Parathyroid adenoma (tissue), 2 donors: ENCODE measurements around the gene CHD9.

Experiments
- H2AFZ ChIP-seq: fragments of 300-600 bp; sonication (generic); one replicate; pipeline ENCODE4 v1.7.0; 2017; ENCODE audit warnings: antibody characterized with exemption, mild to moderate bottlenecking
- H3K27ac ChIP-seq: fragments of 300-600 bp; sonication (generic); one replicate; pipeline ENCODE4 v1.7.0; 2017
- H3K27me3 ChIP-seq: fragments of 300-600 bp; sonication (generic); one replicate; pipeline ENCODE4 v1.7.0; 2017; ENCODE audit warnings: low read length; ENCODE audit not compliant: control insufficient read depth, insufficient read depth
- H3K36me3 ChIP-seq: fragments of 300-600 bp; sonication (generic); one replicate; pipeline ENCODE4 v1.7.0; 2017; ENCODE audit warnings: low read length; ENCODE audit not compliant: control insufficient read depth, insufficient read depth
- H3K4me1 ChIP-seq: fragments of 300-600 bp; sonication (generic); one replicate; pipeline ENCODE4 v1.7.0; 2017; ENCODE audit warnings: control low read depth
- H3K4me2 ChIP-seq: fragments of 300-600 bp; sonication (generic); one replicate; pipeline ENCODE4 v1.7.0; 2017; ENCODE audit warnings: low read length
- H3K4me3 ChIP-seq: fragments of 300-600 bp; sonication (generic); one replicate; pipeline ENCODE4 v1.7.0; 2017; ENCODE audit warnings: low read depth, low read length
- H3K79me2 ChIP-seq: fragments of 300-600 bp; sonication (generic); one replicate; pipeline ENCODE4 v1.7.0; 2017; ENCODE audit warnings: control low read depth
- H3K9ac ChIP-seq: fragments of 300-600 bp; sonication (generic); one replicate; pipeline ENCODE4 v1.7.0; 2017; ENCODE audit warnings: mild to moderate bottlenecking
- H3K9me3 ChIP-seq: fragments of 300-600 bp; sonication (generic); one replicate; pipeline ENCODE4 v1.7.0; 2017; ENCODE audit warnings: low read length; ENCODE audit not compliant: control insufficient read depth
- TF ChIP-seq, protein P1 (sequence below): fragments of 300-600 bp; sonication (generic); IDR thresholded peaks from one replicate; pipeline ENCODE4 v1.7.0; 2017; ENCODE audit warnings: antibody characterized with exemption, mild to moderate bottlenecking
- donor health status: primary hyperparathyroidism.

Gene CHD9

DNA sequence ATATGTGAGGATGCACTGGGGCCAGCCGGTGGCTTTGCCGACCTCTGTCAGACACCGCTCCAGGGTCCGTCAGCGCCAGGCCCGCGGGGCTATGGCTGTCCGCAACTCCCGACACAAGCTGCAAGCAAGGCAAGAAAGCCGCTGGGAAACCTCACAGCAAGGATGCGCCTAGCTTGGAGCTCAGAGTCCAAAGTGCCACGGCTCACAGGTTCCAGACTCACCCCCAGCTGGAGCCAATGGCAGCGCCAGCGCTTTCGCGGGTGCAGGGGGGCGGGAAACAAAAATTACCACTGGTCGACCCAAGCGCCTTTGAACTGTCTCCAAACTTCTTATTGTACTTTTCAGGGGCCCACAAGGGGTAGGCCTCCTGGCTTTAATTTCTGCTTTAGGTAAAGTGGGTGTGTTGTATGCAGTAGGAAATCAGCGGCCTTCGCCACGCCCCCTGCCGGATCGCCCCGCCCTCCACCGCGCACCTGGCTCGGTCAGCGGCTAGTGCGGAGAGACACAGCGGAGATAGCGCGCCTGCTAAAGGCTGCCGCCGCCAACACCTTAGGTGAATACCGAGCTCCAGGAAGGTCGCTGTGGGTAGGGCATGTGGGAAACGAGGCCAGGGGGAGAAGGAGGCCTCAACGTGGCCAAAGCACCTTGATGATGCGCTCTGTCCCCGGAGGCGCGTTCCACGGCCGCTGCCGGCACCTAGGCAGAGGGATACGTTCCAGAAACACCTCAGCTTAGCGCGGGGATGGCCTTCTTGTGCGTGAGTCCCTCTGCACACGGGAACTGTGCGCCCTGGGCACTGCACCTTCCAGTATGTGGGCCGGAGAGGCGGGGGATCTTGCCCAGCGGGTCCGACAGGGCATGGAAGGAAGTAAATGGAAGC, 318.4 kb downstream of the CHD9 start:
- H3K4me3 ChIP-seq: peak overlapping the region; percentile 59
- peak overlapping the region; percentile 89 for H2AFZ ChIP-seq
- H3K4me1 ChIP-seq: no peaks in the 10 kb centered on the region
- no peaks in the 10 kb centered on the region for H3K9me3 ChIP-seq
- no peaks in the 10 kb centered on the region for H3K79me2 ChIP-seq
- TF ChIP-seq, protein P1, sequence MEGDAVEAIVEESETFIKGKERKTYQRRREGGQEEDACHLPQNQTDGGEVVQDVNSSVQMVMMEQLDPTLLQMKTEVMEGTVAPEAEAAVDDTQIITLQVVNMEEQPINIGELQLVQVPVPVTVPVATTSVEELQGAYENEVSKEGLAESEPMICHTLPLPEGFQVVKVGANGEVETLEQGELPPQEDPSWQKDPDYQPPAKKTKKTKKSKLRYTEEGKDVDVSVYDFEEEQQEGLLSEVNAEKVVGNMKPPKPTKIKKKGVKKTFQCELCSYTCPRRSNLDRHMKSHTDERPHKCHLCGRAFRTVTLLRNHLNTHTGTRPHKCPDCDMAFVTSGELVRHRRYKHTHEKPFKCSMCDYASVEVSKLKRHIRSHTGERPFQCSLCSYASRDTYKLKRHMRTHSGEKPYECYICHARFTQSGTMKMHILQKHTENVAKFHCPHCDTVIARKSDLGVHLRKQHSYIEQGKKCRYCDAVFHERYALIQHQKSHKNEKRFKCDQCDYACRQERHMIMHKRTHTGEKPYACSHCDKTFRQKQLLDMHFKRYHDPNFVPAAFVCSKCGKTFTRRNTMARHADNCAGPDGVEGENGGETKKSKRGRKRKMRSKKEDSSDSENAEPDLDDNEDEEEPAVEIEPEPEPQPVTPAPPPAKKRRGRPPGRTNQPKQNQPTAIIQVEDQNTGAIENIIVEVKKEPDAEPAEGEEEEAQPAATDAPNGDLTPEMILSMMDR: peak; percentile 25
- no peaks in the 10 kb centered on the region for H3K27me3 ChIP-seq
- H3K9ac ChIP-seq: no peak overlapping the region
- H3K27ac ChIP-seq: peak overlapping the region; percentile 18
- no peaks in the 10 kb centered on the region for H3K36me3 ChIP-seq
- peak overlapping the region; percentile 86 for H3K4me2 ChIP-seq

DNA sequence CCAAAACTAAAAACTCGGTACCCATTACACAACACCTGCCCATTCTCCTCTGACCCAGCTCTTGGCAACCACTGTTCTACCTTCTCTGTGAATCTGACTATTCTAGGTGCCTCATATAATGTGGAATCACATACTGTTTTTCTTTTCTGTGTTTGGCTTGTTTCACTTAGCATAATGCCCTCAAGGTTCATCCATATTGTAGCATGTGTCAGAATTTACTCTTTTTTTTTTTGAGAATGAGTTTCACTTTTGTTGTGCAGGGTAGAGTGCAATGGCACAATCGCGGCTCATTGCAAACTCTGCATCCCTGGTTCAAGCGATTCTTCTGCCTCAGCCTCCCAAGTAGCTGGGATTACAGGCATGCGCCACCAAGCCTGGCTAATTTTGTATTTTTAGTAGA, 320.0 kb downstream of the CHD9 start:
- TF ChIP-seq, protein P1: no peak
- Histone ChIP-seq H3K36me3 (no peaks in the 10 kb centered on the region), H3K4me1 (no peaks in the 10 kb centered on the region), H3K27me3 (no peaks in the 10 kb centered on the region), H3K4me3 (no peak overlapping the region), H3K4me2 (no peak overlapping the region), H3K9ac (no peak overlapping the region), H3K9me3 (no peaks in the 10 kb centered on the region), H3K79me2 (no peaks in the 10 kb centered on the region), H2AFZ (no peak overlapping the region), H3K27ac (no peak overlapping the region)

DNA sequence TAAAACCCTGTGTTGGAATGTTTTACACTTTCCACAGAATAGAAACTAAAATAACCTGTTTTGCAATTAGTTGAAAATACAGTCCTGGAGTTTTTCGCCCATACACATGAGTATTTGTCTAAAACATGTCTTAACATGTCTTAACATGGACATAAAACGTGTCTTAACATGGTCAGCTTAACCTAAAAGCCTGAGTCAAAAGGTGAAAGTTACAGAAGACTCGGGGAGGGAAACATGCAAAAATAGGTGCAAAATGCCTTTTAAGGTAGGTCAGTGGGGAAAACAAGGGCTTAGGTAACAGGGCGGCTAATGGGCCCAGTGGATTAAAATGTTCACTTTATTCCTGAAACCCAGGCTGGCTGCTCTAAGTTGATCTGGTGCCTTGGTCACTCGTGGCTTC, 323.3 kb downstream of the CHD9 start:
- Histone ChIP-seq H3K79me2 (no peaks in the 10 kb centered on the region), H3K4me2 (no peak overlapping the region), H3K4me3 (no peak overlapping the region), H3K9ac (no peak overlapping the region), H3K36me3 (no peaks in the 10 kb centered on the region), H2AFZ (no peak overlapping the region), H3K4me1 (no peaks in the 10 kb centered on the region), H3K27me3 (no peaks in the 10 kb centered on the region), H3K27ac (no peak overlapping the region), H3K9me3 (no peaks in the 10 kb centered on the region)
- TF ChIP-seq, protein P1: no peak
